T-helper 22 cell (primary cell): ENCODE measurements around the gene ARAP1.

Experiments
- DNase-seq: peaks from one replicate; pipeline ENCODE4 v3.0.0-alpha.2; 2020; ENCODE audit warnings: low read depth

The ARAP1 gene

GRCh38 chr11:72635933-72636332 is 116.3 kb downstream of the ARAP1 start:
- no peak for DNase-seq

GRCh38 chr11:72635309-72635915 is 116.8 kb downstream of the ARAP1 start:
- DNase-seq, result no peak
